CD4-positive, alpha-beta T cell treated with Interleukin-6 for 4 hours (primary cell): ENCODE measurements around the gene KRTAP5-2.
A peak's percentile ranks its signal among the peaks of the same experiment; 100 is the strongest.

Experiments
- DNase-seq: peaks from one replicate; pipeline ENCODE4 v3.0.0-alpha.2; 2020; ENCODE audit warnings: mixed read lengths

Gene KRTAP5-2

DNA sequence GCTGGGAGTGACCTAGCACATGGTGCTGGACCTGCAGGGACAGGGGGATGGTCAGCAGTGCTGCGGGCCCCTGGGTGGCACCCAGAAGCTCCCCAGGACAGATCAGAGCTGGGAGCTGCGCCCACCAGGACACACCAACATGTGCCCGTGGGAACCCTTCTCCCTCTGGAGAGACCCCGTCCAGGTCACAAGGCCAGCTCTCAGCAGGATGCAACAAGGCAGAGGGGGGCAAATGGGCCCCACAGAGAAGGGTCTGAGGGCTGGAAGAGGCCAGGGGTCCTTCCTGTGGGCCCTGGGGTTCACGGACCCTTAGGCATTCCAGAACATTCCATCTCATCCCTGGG lies 32.2 kb downstream of the KRTAP5-2 start:
- DNase-seq, result no peak

DNA sequence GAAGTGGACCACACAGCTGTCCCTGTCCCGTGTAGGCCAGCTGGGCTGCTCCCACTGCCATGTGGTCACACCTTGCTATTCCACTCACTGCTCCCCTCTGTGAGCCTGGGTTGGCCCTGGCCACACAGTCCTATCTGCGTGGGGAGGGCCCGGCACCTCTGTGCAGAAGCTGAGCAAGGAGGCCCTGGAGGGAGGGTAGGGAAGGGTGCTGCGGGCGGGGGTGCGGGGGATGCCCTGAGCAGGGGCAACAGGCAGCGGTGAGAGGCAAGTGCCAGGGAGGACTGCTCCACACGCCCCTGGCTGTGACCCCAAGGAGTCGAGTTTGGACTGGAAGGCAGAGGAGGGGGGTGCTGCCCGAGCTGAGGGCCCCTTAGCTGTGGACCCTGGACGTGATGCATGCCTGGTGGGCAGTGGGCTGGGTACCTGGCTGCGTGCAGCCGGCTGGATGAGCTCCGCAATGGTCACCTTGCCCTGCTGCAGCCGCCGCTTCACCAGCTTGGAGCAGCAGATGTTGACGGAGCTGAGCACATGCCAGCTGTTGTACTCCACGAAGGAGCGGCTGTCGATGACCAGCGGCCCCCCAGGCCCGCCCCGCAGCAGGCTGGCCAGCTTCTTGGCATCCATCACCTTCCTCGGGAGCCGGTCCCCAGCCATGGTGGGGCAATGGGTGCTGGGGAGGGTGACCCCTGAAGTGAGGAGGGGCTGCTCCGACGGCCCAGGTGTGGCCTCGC lies 32.8 kb downstream of the KRTAP5-2 start:
- DNase-seq, result no peak

DNA sequence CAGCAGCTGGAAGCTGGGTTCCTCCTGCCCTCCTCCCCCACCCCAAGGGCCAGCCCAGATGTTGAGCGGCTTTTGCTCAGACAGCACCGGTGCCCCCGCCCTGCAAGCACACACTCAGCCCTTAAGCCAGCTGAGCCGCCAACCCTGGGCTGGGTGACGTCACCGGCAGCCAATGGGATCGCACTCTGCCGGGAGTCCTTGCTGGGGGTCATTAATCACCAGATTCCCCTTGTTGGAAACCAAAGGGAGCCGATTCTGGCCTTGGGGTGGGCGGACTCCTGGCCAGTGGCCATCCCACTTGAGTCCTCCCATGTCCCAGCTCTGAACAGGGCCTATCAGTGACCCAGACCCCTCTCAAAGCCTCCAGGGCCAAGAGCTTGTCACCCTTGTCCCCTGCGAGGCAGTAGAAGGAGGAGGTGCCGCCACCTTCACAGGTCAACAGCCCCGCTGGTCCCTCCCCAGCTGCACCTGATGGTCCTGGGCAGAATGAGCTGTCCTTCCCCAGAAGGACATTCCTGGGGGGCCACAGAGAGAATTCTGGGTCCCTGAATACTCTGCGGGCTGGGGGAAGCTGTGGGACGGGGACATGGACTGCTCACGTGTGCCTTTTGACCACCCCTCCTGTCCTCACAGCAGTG lies 33.4 kb downstream of the KRTAP5-2 start:
- DNase-seq, result peak; percentile 15

- DNase-seq, result no peak
Observed at GRCh38 chr11:1563697-1564534, 34.2 kb downstream of the KRTAP5-2 start.

DNA sequence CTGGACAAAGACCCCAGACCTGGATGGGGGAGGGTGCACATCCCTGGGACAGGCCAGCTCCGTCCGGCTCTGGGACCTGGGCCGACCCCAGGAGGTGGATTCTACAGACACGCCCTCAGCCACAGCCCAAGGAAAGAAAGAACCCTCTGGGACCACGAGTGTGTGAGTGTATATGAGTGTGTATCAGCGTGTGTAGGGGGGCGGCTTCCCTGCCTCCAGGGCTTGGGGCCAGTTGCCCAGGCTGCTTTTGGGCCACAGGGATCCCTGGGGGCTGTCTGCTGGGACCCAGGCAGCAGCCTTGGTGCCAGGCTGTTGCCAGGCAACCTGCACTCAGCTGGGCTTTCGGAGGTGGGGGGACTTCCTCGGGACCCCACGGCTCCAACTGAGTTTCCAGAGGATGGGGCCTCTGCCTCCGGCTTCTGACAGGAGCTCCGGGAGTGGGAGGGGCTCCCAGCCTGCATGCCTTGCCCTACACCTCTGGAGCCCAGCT lies 34.9 kb downstream of the KRTAP5-2 start:
- DNase-seq, result no peak

DNA sequence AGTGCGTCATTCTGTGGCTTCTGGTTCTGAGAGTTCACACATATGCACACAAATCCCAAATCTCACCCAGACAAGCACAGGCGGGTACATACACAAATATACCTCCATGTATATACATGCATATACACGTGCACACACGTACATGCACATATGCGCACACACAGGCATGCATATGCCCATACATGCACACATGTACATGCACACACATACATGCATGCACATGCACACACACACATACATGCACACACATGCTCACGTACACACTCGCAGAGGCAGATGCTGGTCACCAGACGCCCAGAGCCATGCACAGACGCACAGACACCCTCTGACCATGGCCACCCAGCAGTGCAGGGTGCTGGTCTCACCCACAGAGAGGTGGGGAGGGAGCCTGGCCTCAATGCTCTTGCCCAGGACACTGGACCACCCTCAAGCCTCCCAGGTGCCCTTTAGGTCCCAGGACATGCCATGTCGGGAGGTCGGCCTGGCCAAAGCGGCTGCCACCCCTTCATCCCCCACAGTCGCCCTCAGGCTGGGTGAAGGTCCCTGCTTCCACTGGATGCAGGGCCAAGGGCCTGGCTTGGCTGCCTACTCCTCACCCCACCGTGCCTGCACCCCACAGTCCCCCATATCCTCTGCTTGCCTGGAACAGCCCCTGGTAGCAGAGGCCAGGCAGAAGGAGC lies 35.5 kb downstream of the KRTAP5-2 start:
- no peak for DNase-seq

GRCh38 chr11:1561955-1562354 lies 36.1 kb downstream of the KRTAP5-2 start:
- DNase-seq, result no peak

DNA sequence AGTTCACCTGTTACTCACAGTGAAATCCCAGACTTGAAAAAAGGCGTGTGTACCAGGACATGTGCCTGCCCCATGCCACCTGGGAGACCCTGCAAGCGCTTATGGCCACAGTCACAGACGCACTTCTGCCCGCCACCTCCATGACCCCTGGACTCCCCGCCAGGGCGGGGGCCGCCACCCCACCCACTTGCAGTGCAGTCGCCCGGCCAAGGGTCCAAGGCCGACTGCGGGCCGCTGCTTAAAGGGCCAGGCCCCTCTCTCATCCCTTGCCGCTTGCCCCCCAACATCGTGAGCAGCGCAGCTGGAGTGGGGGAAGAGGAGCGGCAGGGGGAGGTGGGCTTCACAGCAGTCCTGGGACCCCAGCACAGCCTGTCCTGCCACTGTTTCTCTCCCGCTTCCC lies 36.8 kb downstream of the KRTAP5-2 start:
- no peak for DNase-seq

DNA sequence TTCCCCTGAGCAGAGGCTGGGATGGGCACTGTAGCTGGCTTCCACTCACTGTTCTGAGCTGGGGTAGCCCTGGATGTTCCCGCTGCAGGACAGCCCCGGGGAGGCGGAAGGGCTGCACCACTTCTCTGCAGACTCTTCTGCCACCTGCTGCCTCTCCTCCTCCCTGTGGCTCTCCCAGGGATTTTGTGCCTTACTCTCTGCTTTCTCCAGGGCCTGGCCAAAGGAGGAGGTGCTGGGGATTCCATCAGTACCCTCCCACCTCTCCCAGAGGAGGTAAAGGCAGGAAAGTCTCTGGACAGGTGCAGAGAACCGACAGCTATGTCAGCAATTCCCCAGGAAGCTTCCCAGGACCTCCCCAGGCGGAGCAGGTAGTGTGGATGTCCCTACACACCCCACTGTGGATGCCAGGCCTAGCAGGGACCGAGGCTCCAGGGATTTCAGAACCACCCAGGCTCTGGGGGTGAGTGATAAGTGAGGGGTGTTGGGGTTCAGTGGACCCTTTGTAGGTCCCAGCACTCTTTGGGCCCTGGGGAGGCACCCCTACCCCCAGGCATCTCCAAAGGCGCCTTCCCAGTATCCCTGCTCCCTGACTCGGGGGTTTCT lies 37.3 kb downstream of the KRTAP5-2 start:
- no peak for DNase-seq

DNA sequence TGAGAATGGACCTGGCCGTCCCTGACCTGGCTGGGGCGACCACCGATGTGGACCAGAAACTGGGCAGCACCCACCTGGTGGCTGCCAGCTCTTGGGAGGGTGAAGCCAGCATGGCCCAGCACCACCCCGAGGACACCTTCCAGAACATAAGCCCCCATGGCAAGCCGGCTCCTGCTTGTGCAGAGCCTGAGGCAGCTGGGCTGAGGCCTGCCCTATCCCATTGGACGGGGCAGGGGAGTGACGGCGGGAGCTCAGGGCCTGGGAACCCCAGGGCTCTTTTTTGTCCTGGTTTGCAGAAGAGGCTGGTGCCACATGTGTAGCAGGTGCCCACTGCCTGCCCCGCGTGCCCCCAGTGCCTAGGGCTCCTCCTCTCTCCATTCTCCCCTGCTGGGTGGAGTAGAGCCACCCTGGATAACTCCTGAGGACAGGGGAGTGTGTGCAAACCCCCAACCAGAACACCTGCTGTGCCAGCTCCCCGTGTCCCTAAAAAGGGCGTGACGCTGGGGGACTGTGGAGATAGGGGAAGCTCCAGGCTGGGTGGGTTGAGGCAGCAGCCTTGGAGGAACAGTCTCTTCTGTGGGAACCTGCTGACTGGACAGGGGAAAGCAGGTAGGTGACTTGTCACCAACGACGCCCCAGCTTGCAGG lies 38.0 kb downstream of the KRTAP5-2 start:
- no peak for DNase-seq

- no peak for DNase-seq
Observed at GRCh38 chr11:1559111-1559951, 38.8 kb downstream of the KRTAP5-2 start.

DNA sequence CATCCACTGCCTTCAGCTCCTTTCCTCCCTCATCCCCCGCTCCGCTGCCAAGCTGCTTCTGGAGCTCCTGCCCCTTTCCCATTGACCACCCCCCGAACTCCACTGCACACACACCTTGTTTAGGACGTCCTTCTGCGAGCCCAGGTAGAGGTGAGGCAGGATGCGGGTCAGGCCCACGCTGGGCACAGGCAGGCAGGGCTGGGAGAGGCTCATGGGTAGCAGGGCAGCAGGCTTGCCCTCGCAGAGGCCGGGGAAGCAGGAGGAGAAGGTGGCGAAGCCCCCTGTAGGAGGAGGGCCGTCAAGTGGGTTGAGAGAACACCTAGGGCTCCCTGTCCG lies 39.4 kb downstream of the KRTAP5-2 start:
- no peak for DNase-seq

GRCh38 chr11:1557904-1558774 lies 40.0 kb downstream of the KRTAP5-2 start:
- DNase-seq, result no peak

- DNase-seq, result no peak
Observed at GRCh38 chr11:1557051-1557884, 40.8 kb downstream of the KRTAP5-2 start.

DNA sequence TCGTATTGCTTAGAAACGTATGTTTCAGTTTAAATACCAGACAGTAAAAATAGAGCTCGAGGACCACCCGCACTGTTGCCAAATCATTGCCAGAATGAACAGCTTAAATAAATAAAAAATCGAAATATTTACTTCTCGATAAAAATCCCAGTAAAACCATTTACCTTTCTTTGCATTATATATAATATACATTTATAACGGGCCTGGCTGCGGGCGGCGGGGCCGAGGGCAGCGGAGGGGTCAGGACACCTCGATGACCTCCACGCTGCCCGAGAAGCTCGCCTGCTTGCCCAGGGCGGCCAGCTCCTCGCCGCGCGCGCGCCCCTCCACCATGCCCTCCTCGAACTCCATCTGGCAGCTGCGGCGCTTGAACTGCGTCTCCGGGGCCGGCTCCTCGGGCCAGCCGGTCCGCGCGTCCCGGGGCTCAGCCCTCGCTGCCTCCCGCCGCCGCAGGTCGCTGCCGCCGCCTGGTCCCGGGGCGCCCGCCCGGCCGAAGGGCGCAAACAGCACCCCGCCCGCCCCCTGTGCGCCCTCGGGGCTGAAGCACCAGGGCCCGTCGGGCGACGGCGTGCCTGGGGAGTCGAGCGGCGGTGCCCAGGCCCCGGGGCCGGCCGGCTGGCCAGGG lies 41.7 kb downstream of the KRTAP5-2 start:
- DNase-seq, result no peak

DNA sequence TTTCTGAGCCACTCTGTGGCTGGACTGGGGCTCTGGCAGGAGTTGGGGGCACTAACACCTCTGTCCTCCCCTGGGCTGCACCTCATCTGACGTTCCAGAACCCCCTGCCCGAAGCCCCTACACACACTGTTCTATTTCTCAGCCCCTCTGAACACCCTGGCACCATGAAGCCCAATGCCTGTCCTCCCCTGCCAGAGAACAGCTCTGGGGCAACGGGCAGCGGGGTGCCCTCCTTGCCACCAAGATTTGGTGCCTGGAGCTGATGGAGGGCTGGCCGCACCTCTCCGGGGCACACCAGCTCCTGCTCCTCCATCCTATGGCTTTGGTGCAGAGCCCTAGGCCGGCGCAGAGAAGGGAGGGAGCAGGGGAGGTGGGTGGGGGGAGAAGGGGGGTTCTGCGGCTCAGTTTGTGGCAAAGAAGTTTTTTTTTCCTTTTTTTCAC lies 42.4 kb downstream of the KRTAP5-2 start:
- DNase-seq, result no peak

- DNase-seq, result no peak
Observed at GRCh38 chr11:1554981-1555712, 42.9 kb downstream of the KRTAP5-2 start.
